Stomach (tissue), 9 donors: ENCODE results near the gene DERA. TPM values are rescaled to one million over a fixed set of nuclear protein-coding genes. Genes with fewer than 3 reads are reported as not detected.
"Not testable (repeated sequence)": the region's sequence is repeated elsewhere in the genome, so short reads cannot be mapped to it uniquely, and the experiment has no call there.

Source experiments
- DNase-seq, 2 donors: peaks; one replicate each; pipeline versions ENCODE4 v3.0.0 to v3.0.0-alpha.2; 2013 to 2019
- H3K27ac ChIP-seq, 5 donors: fragments of 200-600 bp in 4 of 5; sonication (generic) in 4 of 5; one replicate each; pipeline ENCODE4 v1.5.1; 2013 to 2019; ENCODE audit warnings: mild to moderate bottlenecking in 1 of 5, moderate library complexity in 1 of 5
- H3K27me3 ChIP-seq, 3 donors: fragments of 200-600 bp; sonication (generic); one replicate each; pipeline ENCODE4 v1.5.1; 2017 to 2019; ENCODE audit warnings: mixed run types in 1 of 3
- H3K36me3 ChIP-seq, 4 donors: fragments of 200-600 bp; sonication (generic); 1 replicate in 3 of 4; 2 replicates in 1 of 4; pipeline ENCODE4 v1.5.1; 2016 to 2019
- H3K4me1 ChIP-seq, 4 donors: fragments of 200-600 bp; sonication (generic); one replicate each; pipeline ENCODE4 v1.5.1; 2016 to 2019
- H3K4me3 ChIP-seq, 4 donors: fragments of 200-600 bp; sonication (generic) in 3 of 4; one replicate each; pipeline ENCODE4 v1.5.1; 2016 to 2019; ENCODE audit warnings: mild to moderate bottlenecking in 1 of 4
- H3K9me3 ChIP-seq, 4 donors: fragments of 200-600 bp; sonication (generic); one replicate each; pipeline ENCODE4 v1.5.1; 2016 to 2019
- EP300 ChIP-seq: sonication (generic); formaldehyde crosslinking; IDR thresholded peaks from one replicate; pipeline ENCODE4 v1.6.1; 2017; ENCODE audit warnings: antibody characterized with exemption
- POLR2A ChIP-seq, 4 donors: fragments of 450-650 bp; IDR thresholded peaks; one replicate each; pipeline ENCODE4 v1.6.1; 2016; ENCODE audit warnings: antibody characterized with exemption in 4 of 4, control low read depth in 2 of 4, mild to moderate bottlenecking in 1 of 4, moderate library complexity in 1 of 4
- POLR2AphosphoS5 ChIP-seq, 3 donors: sonication (generic); formaldehyde crosslinking; IDR thresholded peaks; one replicate each; pipeline ENCODE4 v1.6.1; 2016; ENCODE audit warnings: antibody characterized with exemption in 3 of 3
- WGBS, 5 donors: extraction: QIAGEN DNeasy Blood & Tissue Kit in 3 of 5; methylation state at CpG; one replicate each; pipeline versions ENCODE4 v1.1.5 to v1.1.7; 2013 to 2018; 5-methylcytosine and 5-hydroxymethylcytosine counted together
- intact Hi-C: fragments of 100-400 bp; cut with DNase I; formaldehyde crosslinking; loops from one replicate; pipeline ENCODE4 v1.15.1; 2023; ENCODE audit warnings: low total_unique reads
- polyA plus RNA-seq, 3 donors: library from polyadenylated mRNA; stranded (reverse); fragments of 200-250 nt; gene quantifications; one replicate each; pipeline ENCODE4 v1.2.3, GENCODE V29; 2013
- total RNA-seq, 5 donors: library from RNA; depleted of rRNA; stranded (reverse); fragments of >200 nt; gene quantifications; one replicate each; pipeline versions ENCODE4 v1.1.0 to v1.2.3, GENCODE V29; 2014 to 2016
- TF ChIP-seq, protein P1 (sequence below), 7 experiments: fragments of 450-650 bp in 4 of 7; fragments of 200-600 bp in 3 of 7; sonication (generic) in 3 of 7; IDR thresholded peaks; one replicate each; pipeline ENCODE4 v1.5.1; 2016 to 2019; ENCODE audit warnings: antibody characterized with exemption in 7 of 7, control low read depth in 2 of 7, mild to moderate bottlenecking in 1 of 7
- donor health status: healthy with polysubstance abuse.
- donor health status: Bipolar disorder and iron deficiency.
- donor health status: healthy.

The DERA gene
- total and polyA plus RNA-seq, 8 donors, result 3.2 to 53.6 (median 23.5) TPM

DNA sequence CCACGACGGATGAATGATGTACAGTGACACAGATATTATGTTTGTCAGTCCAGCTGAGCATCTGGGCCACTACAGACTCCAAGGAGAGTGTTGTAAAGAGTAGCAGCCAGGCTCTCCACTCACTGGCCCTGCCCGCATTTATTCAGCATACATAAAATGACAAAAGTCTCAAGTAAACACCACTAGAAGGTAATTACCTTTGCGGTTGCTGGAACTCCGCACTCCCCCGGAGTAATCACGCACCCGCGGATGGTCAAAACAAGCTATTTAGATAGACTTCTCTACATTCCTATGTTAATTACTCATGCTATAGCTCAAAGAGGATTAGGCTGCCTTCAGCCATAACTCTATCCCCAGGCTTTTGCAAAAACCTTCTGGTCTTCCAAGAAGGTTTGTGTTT is 47.8 kb upstream of the DERA start:
- Histone ChIP-seq H3K36me3 (no peaks in the 10 kb centered on the region), H3K9me3 (no peaks in the 10 kb centered on the region), H3K4me1 (no peaks in the 10 kb centered on the region), H3K27me3 (peaks cover 0 to 7% (median 0%) of the 10 kb centered on the region in 3 donors), H3K27ac (no peak overlapping the region), H3K4me3 (no peak overlapping the region)
- TF ChIP-seq, protein P1, sequence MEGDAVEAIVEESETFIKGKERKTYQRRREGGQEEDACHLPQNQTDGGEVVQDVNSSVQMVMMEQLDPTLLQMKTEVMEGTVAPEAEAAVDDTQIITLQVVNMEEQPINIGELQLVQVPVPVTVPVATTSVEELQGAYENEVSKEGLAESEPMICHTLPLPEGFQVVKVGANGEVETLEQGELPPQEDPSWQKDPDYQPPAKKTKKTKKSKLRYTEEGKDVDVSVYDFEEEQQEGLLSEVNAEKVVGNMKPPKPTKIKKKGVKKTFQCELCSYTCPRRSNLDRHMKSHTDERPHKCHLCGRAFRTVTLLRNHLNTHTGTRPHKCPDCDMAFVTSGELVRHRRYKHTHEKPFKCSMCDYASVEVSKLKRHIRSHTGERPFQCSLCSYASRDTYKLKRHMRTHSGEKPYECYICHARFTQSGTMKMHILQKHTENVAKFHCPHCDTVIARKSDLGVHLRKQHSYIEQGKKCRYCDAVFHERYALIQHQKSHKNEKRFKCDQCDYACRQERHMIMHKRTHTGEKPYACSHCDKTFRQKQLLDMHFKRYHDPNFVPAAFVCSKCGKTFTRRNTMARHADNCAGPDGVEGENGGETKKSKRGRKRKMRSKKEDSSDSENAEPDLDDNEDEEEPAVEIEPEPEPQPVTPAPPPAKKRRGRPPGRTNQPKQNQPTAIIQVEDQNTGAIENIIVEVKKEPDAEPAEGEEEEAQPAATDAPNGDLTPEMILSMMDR (IDR thresholded peaks at IDR 0.05), result no peak
- TF ChIP-seq POLR2A (IDR thresholded peaks at IDR 0.05) (no peak), POLR2AphosphoS5 (IDR thresholded peaks at IDR 0.05) (no peak), EP300 (no peak)
- WGBS, 5 donors, result 72 to 78% (median 75%) methylated on average over 9 of the region's 9 CpGs
- no peak for DNase-seq
- intact Hi-C loops, result no loop called here

DNA sequence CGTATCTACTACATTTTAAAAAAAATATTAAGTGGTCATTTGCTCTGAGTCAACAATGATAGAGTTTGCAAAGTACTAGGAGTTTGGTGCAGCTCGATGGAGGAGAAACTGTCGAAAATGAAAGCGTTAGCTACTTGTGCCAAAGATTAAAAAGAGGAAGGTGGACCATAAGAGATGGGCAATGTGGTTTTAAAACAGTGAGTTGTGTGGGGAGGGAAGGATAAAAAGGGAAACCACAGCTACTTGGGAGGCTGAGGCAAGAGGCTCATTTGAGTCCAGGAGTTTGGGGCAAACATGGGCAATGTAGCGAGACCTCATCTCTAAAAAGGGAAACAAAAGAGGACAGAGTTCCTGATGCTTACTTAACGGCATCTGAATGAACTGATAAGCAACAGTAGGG is 47.1 kb upstream of the DERA start:
- Histone ChIP-seq H3K4me1 (no peaks in the 10 kb centered on the region), H3K27me3 (peaks cover 0 to 6% (median 0%) of the 10 kb centered on the region in 3 donors), H3K9me3 (no peaks in the 10 kb centered on the region), H3K36me3 (no peaks in the 10 kb centered on the region), H3K27ac (no peak overlapping the region), H3K4me3 (no peak overlapping the region)
- no peak for DNase-seq
- intact Hi-C loops, result no loop called here
- TF ChIP-seq POLR2AphosphoS5 (IDR thresholded peaks at IDR 0.05) (no peak), EP300 (no peak), POLR2A (IDR thresholded peaks at IDR 0.05) (no peak)
- TF ChIP-seq, protein P1 (IDR thresholded peaks at IDR 0.05), result no peak
- 67 to 77% (median 71%) methylated on average over 6 of the region's 6 CpGs for WGBS, 5 donors

DNA sequence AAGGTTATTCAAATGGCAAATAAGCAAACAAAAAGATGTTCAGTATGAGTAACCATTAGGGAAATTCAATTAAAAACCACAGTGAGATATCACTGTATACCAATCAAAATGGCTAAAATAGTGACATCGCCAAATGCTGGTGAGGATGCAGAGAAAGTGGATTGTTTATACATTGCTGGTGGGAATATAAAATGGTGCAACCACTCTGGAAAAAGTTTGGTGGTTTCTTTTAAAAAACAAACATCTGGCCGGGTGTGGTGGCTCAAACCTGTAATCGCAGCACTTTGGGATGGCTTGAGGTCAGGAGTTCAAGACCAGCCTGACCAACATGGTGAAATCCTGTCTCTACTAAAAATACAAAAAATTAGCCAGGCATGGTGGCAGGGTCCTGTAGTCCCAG is 42.9 kb upstream of the DERA start:
- Histone ChIP-seq H3K27ac (no peak overlapping the region), H3K4me3 (no peak overlapping the region), H3K4me1 (no peaks in the 10 kb centered on the region), H3K36me3 (no peaks in the 10 kb centered on the region), H3K9me3 (no peaks in the 10 kb centered on the region), H3K27me3 (no peaks in the 10 kb centered on the region)
- DNase-seq, result no peak
- WGBS, 5 donors, result 79 to 89% (median 87%) methylated on average over 3 of the region's 3 CpGs
- TF ChIP-seq EP300, result no peak
- no peak for TF ChIP-seq POLR2AphosphoS5 (IDR thresholded peaks at IDR 0.05)
- no peak for TF ChIP-seq POLR2A (IDR thresholded peaks at IDR 0.05)
- intact Hi-C loops, result no loop called here

DNA sequence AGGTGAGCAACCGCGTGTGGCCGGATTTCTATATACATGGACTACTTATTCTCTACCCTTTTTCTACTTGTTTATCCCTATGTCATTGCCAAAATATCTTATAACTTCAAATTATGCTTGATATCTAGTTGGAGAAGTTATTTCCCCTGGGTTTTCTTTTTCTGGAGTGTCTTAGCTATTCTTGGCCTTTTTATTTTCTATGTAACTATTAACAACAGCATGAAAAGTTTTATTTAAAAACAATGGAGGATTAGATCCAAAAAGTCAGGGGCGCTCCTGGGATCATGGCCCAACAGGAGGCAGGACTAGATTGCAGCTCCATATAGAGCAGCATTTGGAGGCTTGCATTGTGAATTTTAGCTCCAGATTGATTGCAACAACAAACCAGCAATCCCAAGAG is 37.6 kb upstream of the DERA start:
- WGBS, 5 donors, result 90 to 99% (median 97%) methylated on average over 4 of the region's 4 CpGs
- no peaks in the 10 kb centered on the region for H3K27me3 ChIP-seq
- TF ChIP-seq, protein P1 (IDR thresholded peaks at IDR 0.05), result no peak
- TF ChIP-seq EP300 (no peak), POLR2A (IDR thresholded peaks at IDR 0.05) (no peak), POLR2AphosphoS5 (IDR thresholded peaks at IDR 0.05) (no peak)
- H3K9me3 ChIP-seq, result no peaks in the 10 kb centered on the region
- intact Hi-C loops, result no loop called here
- H3K27ac ChIP-seq, result no peak overlapping the region
- no peaks in the 10 kb centered on the region for H3K36me3 ChIP-seq
- no peaks in the 10 kb centered on the region for H3K4me1 ChIP-seq
- H3K4me3 ChIP-seq, result no peak overlapping the region
- no peak for DNase-seq

DNA sequence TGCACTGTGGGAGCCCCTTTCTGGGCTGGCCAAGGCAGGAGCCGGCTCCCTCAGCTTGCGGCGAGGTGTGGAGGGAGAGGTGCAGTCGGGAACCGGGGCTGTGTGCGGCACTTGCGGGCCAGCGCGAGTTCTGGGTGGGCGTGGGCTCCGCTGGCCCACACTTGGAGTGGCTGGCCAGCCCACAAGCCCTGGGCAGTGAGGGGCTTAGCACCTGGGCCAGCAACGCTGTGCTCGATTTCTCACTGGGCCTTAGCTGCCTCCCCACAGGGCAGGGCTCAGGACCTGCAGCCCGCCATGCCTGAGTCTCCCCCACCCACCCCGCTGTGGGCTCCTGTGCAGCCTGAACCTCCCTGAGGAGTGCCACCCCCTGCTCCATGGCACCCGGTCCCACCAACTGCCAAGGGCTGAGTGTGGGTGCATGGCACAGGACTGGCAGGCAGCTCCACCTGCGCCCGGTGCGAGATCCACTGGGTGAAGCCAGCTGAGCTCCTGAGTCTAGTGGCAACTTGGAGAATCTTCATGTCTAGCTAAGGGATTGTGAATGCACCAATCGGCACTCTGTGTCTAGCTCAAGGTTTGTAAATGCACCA is 36.5 kb upstream of the DERA start:
- H3K27ac ChIP-seq, H3K9me3 ChIP-seq, H3K4me3 ChIP-seq, H3K4me1 ChIP-seq, DNase-seq, intact Hi-C loops, H3K27me3 ChIP-seq, H3K36me3 ChIP-seq: not testable (repeated sequence)
- 91 to 97% (median 96%) methylated on average over 7 to 20 of the region's 20 CpGs for WGBS, 5 donors
